ENCODE results near the gene SYT17. TPM values are rescaled to one million over a fixed set of nuclear protein-coding genes. Genes with fewer than 3 reads are reported as not detected.
A peak's percentile ranks its signal among the peaks of the same experiment; 100 is the strongest.

Gene SYT17
- total RNA-seq, 1 experiment from 2014 or later = 10.3 TPM

DNA sequence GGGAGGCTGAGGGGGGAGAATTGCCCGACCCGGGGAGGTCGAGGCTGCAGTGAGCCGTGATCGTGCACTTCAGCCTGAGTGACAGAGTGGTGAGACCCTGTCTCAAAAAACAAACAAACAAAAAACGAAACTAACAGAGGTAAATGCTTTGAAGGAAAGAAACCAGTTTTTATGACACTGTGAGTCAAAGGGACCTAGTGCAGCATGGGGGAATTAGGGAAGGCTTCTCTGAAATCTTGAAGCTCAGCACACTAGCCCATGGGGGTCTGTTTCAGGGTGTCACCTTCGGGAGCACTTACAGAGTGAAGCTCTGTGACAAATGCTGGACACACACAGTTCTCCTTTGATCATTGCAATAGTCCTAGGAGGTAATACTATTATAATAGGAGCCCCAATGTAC is 37.7 kb upstream of the SYT17 start:
- ChIA-PET POLR2A (interaction anchor here (1.0 to 1.6 kb wide), 4 partner anchors 8 to 13 kb away, joined by 3 to 6 read pairs (median 4); no protein-coding TSS in a partner anchor), CTCF (interaction anchor here (1.8 kb wide), 1 partner anchor 16 kb away, joined by 5 read pairs; the partner anchor contains the start of gene ITPRIPL2), RAD21 (ENCODE audit: low non-redundant PET in 1 of 2, low total read pairs in 2 of 2, uncharacterized antibody in 2 of 2, unreplicated experiment in 2 of 2) (no interaction called here)
- BruUV-seq (replicated peaks) = no TSS peak
- intact Hi-C loops (cut with micrococcal nuclease) = no loop called here
- no peaks in the 10 kb centered on the region for H4K20me1 ChIP-seq (ENCODE audit: insufficient read depth)
- DNase-seq (ENCODE audit: low read depth, low spot score) (no peak), ATAC-seq (peak; percentile 31)
- H2AFZ ChIP-seq (ENCODE audit: low read depth, low read length, poor library complexity, severe bottlenecking) = peak overlapping the region; percentile 77
- peak overlapping the region; percentile 80 for H3K27ac ChIP-seq (ENCODE audit: low read depth, low read length)
- H3K4me1 ChIP-seq (ENCODE audit: control insufficient read depth in 1 of 2, insufficient read depth in 2 of 2, low read length in 2 of 2) = peaks cover 45 to 53% of the 10 kb centered on the region in 2 experiments
- no peaks in the 10 kb centered on the region for H3K27me3 ChIP-seq (ENCODE audit: insufficient read depth, low read length)
- H3K9ac ChIP-seq (ENCODE audit: low read length) = peak overlapping the region; percentile 44
- H3K4me3 ChIP-seq (replicated peaks in 1 of 2; ENCODE audit: low read depth in 1 of 2, low read length in 2 of 2) = peak overlapping the region in 1 of 2 experiments; percentile 40; a peak in 3 of 4 replicates
- H3K4me2 ChIP-seq (ENCODE audit: low read length) = peak overlapping the region; percentile 78
- no peaks in the 10 kb centered on the region for H3K36me3 ChIP-seq (ENCODE audit: control insufficient read depth in 1 of 2, insufficient read depth in 2 of 2, low read length in 2 of 2)
- peaks cover 0 to 11% of the 10 kb centered on the region in 2 experiments; a peak in 1 of 4 replicates for H3K9me3 ChIP-seq (ENCODE audit: control insufficient read depth in 1 of 2, insufficient read depth in 1 of 2, low read depth in 1 of 2, low read length in 2 of 2)
- H3K9me2 ChIP-seq (ENCODE audit: insufficient read depth) = no peaks in the 10 kb centered on the region
- no peak for TF ChIP-seq ZNF274 (IDR thresholded peaks at IDR 0.05; ENCODE audit: low read depth, low read length)
- TF ChIP-seq, protein P1, sequence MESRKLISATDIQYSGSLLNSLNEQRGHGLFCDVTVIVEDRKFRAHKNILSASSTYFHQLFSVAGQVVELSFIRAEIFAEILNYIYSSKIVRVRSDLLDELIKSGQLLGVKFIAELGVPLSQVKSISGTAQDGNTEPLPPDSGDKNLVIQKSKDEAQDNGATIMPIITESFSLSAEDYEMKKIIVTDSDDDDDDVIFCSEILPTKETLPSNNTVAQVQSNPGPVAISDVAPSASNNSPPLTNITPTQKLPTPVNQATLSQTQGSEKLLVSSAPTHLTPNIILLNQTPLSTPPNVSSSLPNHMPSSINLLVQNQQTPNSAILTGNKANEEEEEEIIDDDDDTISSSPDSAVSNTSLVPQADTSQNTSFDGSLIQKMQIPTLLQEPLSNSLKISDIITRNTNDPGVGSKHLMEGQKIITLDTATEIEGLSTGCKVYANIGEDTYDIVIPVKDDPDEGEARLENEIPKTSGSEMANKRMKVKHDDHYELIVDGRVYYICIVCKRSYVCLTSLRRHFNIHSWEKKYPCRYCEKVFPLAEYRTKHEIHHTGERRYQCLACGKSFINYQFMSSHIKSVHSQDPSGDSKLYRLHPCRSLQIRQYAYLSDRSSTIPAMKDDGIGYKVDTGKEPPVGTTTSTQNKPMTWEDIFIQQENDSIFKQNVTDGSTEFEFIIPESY (IDR thresholded peaks at IDR 0.05; ENCODE audit: extremely low read depth, insufficient replicate concordance, low read length) = no peak
- TF ChIP-seq FOSL1 (IDR thresholded peaks at IDR 0.05; ENCODE audit: low read depth) = no peak
- no peak for TF ChIP-seq POLR2AphosphoS5 (IDR thresholded peaks at IDR 0.05; ENCODE audit: low read depth, low read length)
- no peak for TF ChIP-seq ZFX (IDR thresholded peaks at IDR 0.05)
- TF ChIP-seq SRF (IDR thresholded peaks at IDR 0.05; ENCODE audit: low read depth) = no peak
- TF ChIP-seq EGR1 (IDR thresholded peaks at IDR 0.05; ENCODE audit: low read depth) = no peak
- TF ChIP-seq, protein P2, sequence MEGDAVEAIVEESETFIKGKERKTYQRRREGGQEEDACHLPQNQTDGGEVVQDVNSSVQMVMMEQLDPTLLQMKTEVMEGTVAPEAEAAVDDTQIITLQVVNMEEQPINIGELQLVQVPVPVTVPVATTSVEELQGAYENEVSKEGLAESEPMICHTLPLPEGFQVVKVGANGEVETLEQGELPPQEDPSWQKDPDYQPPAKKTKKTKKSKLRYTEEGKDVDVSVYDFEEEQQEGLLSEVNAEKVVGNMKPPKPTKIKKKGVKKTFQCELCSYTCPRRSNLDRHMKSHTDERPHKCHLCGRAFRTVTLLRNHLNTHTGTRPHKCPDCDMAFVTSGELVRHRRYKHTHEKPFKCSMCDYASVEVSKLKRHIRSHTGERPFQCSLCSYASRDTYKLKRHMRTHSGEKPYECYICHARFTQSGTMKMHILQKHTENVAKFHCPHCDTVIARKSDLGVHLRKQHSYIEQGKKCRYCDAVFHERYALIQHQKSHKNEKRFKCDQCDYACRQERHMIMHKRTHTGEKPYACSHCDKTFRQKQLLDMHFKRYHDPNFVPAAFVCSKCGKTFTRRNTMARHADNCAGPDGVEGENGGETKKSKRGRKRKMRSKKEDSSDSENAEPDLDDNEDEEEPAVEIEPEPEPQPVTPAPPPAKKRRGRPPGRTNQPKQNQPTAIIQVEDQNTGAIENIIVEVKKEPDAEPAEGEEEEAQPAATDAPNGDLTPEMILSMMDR (IDR thresholded peaks at IDR 0.05 in 2 of 3, conservative IDR thresholded peaks at IDR 0.05 in 1 of 3; ENCODE audit: borderline replicate concordance in 1 of 3, insufficient read depth in 1 of 3, low read depth in 2 of 3, low read length in 2 of 3) = no peak
- no peaks in the 10 kb centered on the region for H3K79me2 ChIP-seq (ENCODE audit: insufficient read depth, low read length)
